H1 (cell line): Measurements from ENCODE around the gene RAB3D. TPM values are rescaled to one million over a fixed set of nuclear protein-coding genes. Genes with fewer than 3 reads are reported as not detected.
A peak's percentile ranks its signal among the peaks of the same experiment; 100 is the strongest.

Source experiments
- CTCF ChIA-PET: fragments of 300-600 bp; sonication (Branson Sonifier 250); formaldehyde crosslinking; loops from one replicate; lab custom pipeline; 2021; ENCODE audit not compliant: partially characterized antibody; lab: Charles Lee
- POLR2A ChIA-PET: fragments of 300-600 bp; sonication (Branson Sonifier 250); formaldehyde crosslinking; loops from one replicate; lab custom pipeline; 2021; ENCODE audit warnings: inconsistent platforms; ENCODE audit not compliant: partially characterized antibody; lab: Charles Lee
- DNase-seq, 2 experiments: peaks; one replicate each; pipeline versions ENCODE4 v3.0.0 to v3.0.0-alpha.2; 2010 to 2022; ENCODE audit warnings: low spot score in 2 of 2, low read depth in 1 of 2, mixed read lengths in 1 of 2
- FAIRE-seq: peaks from 2 replicates; lab custom pipeline; 2011; peaks lifted over from hg19 to GRCh38; lab: Jason Lieb, UNC
- H2AFZ ChIP-seq: 2 replicates; pipeline ENCODE4 v1.8.1; 2012; ENCODE audit warnings: low read length, inconsistent platforms
- H2AK5ac ChIP-seq: 2 replicates; pipeline ENCODE4 v1.6.1; 2013; ENCODE audit warnings: low read depth, low read length
- H2BK120ac ChIP-seq: replicated peaks from 2 replicates; pipeline ENCODE3; 2013; ENCODE audit warnings: low read depth, low read length, inconsistent platforms
- H2BK12ac ChIP-seq: 2 replicates; pipeline ENCODE4 v1.6.1; 2013; ENCODE audit warnings: low read depth, low read length
- H2BK15ac ChIP-seq: 2 replicates; pipeline ENCODE4 v1.6.1; 2013; ENCODE audit warnings: low read length
- H2BK20ac ChIP-seq: 2 replicates; pipeline ENCODE4 v1.6.1; 2013; ENCODE audit warnings: low read length
- H2BK5ac ChIP-seq: 2 replicates; pipeline ENCODE4 v1.6.1; 2013; ENCODE audit warnings: low read depth, low read length
- H3K14ac ChIP-seq: 2 replicates; pipeline ENCODE4 v1.6.1; 2013; ENCODE audit warnings: inconsistent platforms; ENCODE audit not compliant: insufficient read length
- H3K18ac ChIP-seq: 2 replicates; pipeline ENCODE4 v1.6.1; 2013; ENCODE audit warnings: low read length; ENCODE audit errors: extremely low read depth
- H3K23ac ChIP-seq: 2 replicates; pipeline ENCODE4 v1.6.1; 2013; ENCODE audit warnings: inconsistent platforms; ENCODE audit not compliant: insufficient read length
- H3K23me2 ChIP-seq: 2 replicates; pipeline ENCODE4 v1.6.1; 2013; ENCODE audit warnings: low read depth, low read length
- H3K27ac ChIP-seq: 2 replicates; pipeline ENCODE4 v1.6.1; 2011; ENCODE audit warnings: low read depth, low read length, inconsistent platforms
- H3K27me3 ChIP-seq, 4 experiments: replicated peaks in 1 of 4; 1 replicate in 1 of 4; 2 replicates in 3 of 4; pipeline versions ENCODE4 v1.6.1 to v1.8.1; 2011 to 2013; ENCODE audit warnings: low read length in 3 of 4, mild to moderate bottlenecking in 3 of 4, inconsistent platforms in 2 of 4, mixed read lengths in 2 of 4, moderate library complexity in 1 of 4; ENCODE audit not compliant: control insufficient read depth in 3 of 4, insufficient read depth in 3 of 4; ENCODE audit errors: extremely low read depth in 1 of 4
- H3K36me3 ChIP-seq, 4 experiments: 2 replicates each; pipeline versions ENCODE4 v1.6.1 to v1.8.1; 2011 to 2013; ENCODE audit warnings: mild to moderate bottlenecking in 4 of 4, low read length in 3 of 4, moderate library complexity in 2 of 4, control low read depth in 1 of 4, inconsistent platforms in 1 of 4; ENCODE audit not compliant: insufficient read depth in 4 of 4, control insufficient read depth in 2 of 4
- H3K4ac ChIP-seq: replicated peaks from 2 replicates; pipeline ENCODE3; 2013; ENCODE audit warnings: low read length, low read depth, mixed read lengths, inconsistent platforms; ENCODE audit not compliant: insufficient read length
- H3K4me1 ChIP-seq, 4 experiments: replicated peaks in 1 of 4; 1 replicate in 1 of 4; 2 replicates in 3 of 4; pipeline versions ENCODE4 v1.6.1 to v1.8.1; 2011 to 2013; ENCODE audit warnings: low read length in 3 of 4, inconsistent platforms in 2 of 4, mixed read lengths in 1 of 4; ENCODE audit not compliant: insufficient read depth in 4 of 4, control insufficient read depth in 3 of 4
- H3K4me2 ChIP-seq, 2 experiments: 2 replicates each; pipeline versions ENCODE4 v1.6.1 to v1.8.1; 2011 to 2013; ENCODE audit warnings: low read depth in 2 of 2, low read length in 2 of 2, control low read depth in 1 of 2, inconsistent platforms in 1 of 2, mild to moderate bottlenecking in 1 of 2; ENCODE audit not compliant: insufficient read depth in 1 of 2
- H3K4me3 ChIP-seq, 4 experiments: fragments of 200-600, 300-600 bp in 1 of 4; sonication (generic), shearing (Covaris generic), sonication (Bioruptor Twin) in 1 of 4; 2 replicates each; pipeline versions ENCODE4 v1.5.1 to v1.8.1; 2011 to 2016; ENCODE audit warnings: low read length in 4 of 4, low read depth in 3 of 4, control low read depth in 2 of 4, inconsistent platforms in 2 of 4, mild to moderate bottlenecking in 2 of 4, mixed read lengths in 1 of 4, moderate library complexity in 1 of 4; ENCODE audit not compliant: insufficient read depth in 2 of 4; ENCODE audit errors: extremely low read depth in 1 of 4
- H3K56ac ChIP-seq: replicated peaks from 2 replicates; pipeline ENCODE3; 2013; ENCODE audit warnings: low read depth, mild to moderate bottlenecking, mixed read lengths, low read length, inconsistent platforms; ENCODE audit not compliant: insufficient read length
- H3K79me1 ChIP-seq: 2 replicates; pipeline ENCODE4 v1.6.1; 2013; ENCODE audit warnings: low read depth, low read length, control low read depth
- H3K79me2 ChIP-seq, 2 experiments: 2 replicates each; pipeline versions ENCODE4 v1.6.1 to v1.8.1; 2012 to 2013; ENCODE audit warnings: low read length in 2 of 2, mild to moderate bottlenecking in 2 of 2, inconsistent platforms in 1 of 2; ENCODE audit not compliant: insufficient read depth in 2 of 2, control insufficient read depth in 1 of 2
- H3K9ac ChIP-seq, 4 experiments: replicated peaks in 1 of 4; 1 replicate in 1 of 4; 2 replicates in 3 of 4; pipeline versions ENCODE4 v1.6.1 to v1.8.1; 2011 to 2013; ENCODE audit warnings: low read depth in 3 of 4, low read length in 3 of 4, control low read depth in 2 of 4, mild to moderate bottlenecking in 2 of 4, moderate library complexity in 2 of 4, inconsistent platforms in 1 of 4; ENCODE audit errors: extremely low read depth in 1 of 4
- H3K9me3 ChIP-seq, 2 experiments: 2 replicates each; pipeline versions ENCODE4 v1.6.1 to v1.8.1; 2012 to 2013; ENCODE audit warnings: mild to moderate bottlenecking in 2 of 2, moderate library complexity in 2 of 2, control low read depth in 1 of 2, inconsistent platforms in 1 of 2, low read depth in 1 of 2, low read length in 1 of 2, mixed read lengths in 1 of 2; ENCODE audit not compliant: insufficient read depth in 2 of 2
- H4K20me1 ChIP-seq, 2 experiments: replicated peaks in 1 of 2; 2 replicates each; pipeline versions ENCODE3 to v1.8.1; 2011 to 2013; ENCODE audit warnings: inconsistent platforms in 2 of 2, low read length in 2 of 2, mild to moderate bottlenecking in 1 of 2; ENCODE audit not compliant: insufficient read depth in 2 of 2, control insufficient read depth in 1 of 2
- H4K5ac ChIP-seq: 2 replicates; pipeline ENCODE4 v1.6.1; 2013; ENCODE audit warnings: low read length, low read depth, mixed read lengths, inconsistent platforms; ENCODE audit not compliant: insufficient read length
- H4K8ac ChIP-seq: 2 replicates; pipeline ENCODE4 v1.8.0; 2013; ENCODE audit warnings: mild to moderate bottlenecking, moderate library complexity, low read length, inconsistent platforms; ENCODE audit not compliant: insufficient read depth; ENCODE audit errors: extremely low read depth
- H4K91ac ChIP-seq: replicated peaks from 2 replicates; pipeline ENCODE3; 2013; ENCODE audit warnings: low read length, mixed read lengths, inconsistent platforms; ENCODE audit not compliant: insufficient read length
- BCL11A ChIP-seq, 2 experiments: IDR thresholded peaks; one replicate each; pipeline ENCODE4 v1.6.1; 2011; ENCODE audit warnings: low read depth in 2 of 2, low read length in 2 of 2, mild to moderate bottlenecking in 2 of 2
- CBX5 ChIP-seq: fragments of 300-800, 300-1000 bp; sonication (generic); IDR thresholded peaks from 2 replicates; pipeline ENCODE4 v1.7.1; 2016; ENCODE audit warnings: antibody characterized with exemption, low read length, low read depth
- EGR1 ChIP-seq: IDR thresholded peaks from 2 replicates; pipeline ENCODE4 v1.6.1; 2011; ENCODE audit warnings: low read depth, low read length, borderline replicate concordance
- POU5F1 ChIP-seq: IDR thresholded peaks from 2 replicates; pipeline ENCODE4 v1.6.1; 2011; ENCODE audit warnings: low read depth, mild to moderate bottlenecking, low read length, moderate library complexity
- SAP30 ChIP-seq: fragments of 300-600 bp; sonication (generic); IDR thresholded peaks from 2 replicates; pipeline ENCODE4 v1.7.1; 2012; ENCODE audit warnings: low read length, moderate library complexity, mild to moderate bottlenecking, inconsistent platforms; ENCODE audit not compliant: insufficient read depth, insufficient replicate concordance
- WGBS, 2 experiments: shearing (Covaris generic) in 1 of 2; methylation state at CpG; one replicate each; pipeline versions ENCODE4 v1.1.6 to v1.1.7; 2013 to 2015; ENCODE audit warnings: low lambda C conversion rate in 2 of 2, mixed read lengths in 2 of 2, inconsistent platforms in 1 of 2, low coverage in 1 of 2, missing lambda C conversion rate in 1 of 2; ENCODE audit not compliant: insufficient replicate concordance in 2 of 2, insufficient coverage in 1 of 2, insufficient read length in 1 of 2; ENCODE audit errors: extremely low coverage in 1 of 2, missing lambda C conversion rate in 1 of 2; 5-methylcytosine and 5-hydroxymethylcytosine counted together
- polyA plus RNA-seq, 7 experiments: library from polyadenylated mRNA; depleted of rRNA in 3 of 7; stranded (reverse) in 5 of 7; unstranded in 2 of 7; fragments of >200 nt in 5 of 7; fragments of 200-250 nt in 2 of 7; gene quantifications; 1 replicate in 5 of 7; 2 replicates in 1 of 7; 4 replicates in 1 of 7; pipeline versions ENCODE4 v1.2.1 to v1.2.3, GENCODE V29; 2011 to 2013; ENCODE audit warnings: missing spikeins in 2 of 7, mixed read lengths in 2 of 7
- total RNA-seq: library from RNA; stranded (reverse); fragmentation: NEBNext Ultra II Directional; extraction: Animal tissue kit (Norgen Biotek cat#: 25700); gene quantifications from 2 replicates; pipeline ENCODE4 v1.2.1, GENCODE V29; 2021

Gene RAB3D
- total and polyA plus RNA-seq, 2 of the 8 experiments (the other 6 are each of a cell fraction or from before 2014, with no cell fraction given) = 17.8 to 23.8 TPM

DNA sequence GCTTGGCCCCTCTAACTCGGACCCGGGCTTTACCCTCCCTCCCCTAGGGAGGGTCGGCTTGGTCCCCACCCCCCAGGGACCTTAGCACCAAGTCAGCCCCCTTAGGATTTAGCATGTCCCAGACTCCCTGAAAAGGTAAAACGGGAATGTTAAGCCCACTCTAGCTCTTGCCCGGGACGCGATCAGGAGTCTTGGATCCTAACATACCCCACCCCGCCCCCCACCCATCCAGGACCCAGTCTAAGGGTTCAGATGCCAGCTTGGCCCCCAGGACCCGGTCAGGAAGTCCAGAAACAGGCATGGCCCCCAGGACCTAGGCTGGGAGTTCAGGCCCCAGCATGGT is 44.2 kb upstream of the RAB3D start:
- H2AFZ ChIP-seq = no peak overlapping the region

More for the DNA sequence above, 44.2 kb upstream of the RAB3D start:
- H2BK120ac ChIP-seq = no peak overlapping the region
- H2BK5ac ChIP-seq = no peak overlapping the region; the same call in 1 of the 2 replicates
- no peak overlapping the region for H4K8ac ChIP-seq
- H3K9me3 ChIP-seq = no peaks in the 10 kb centered on the region
- CTCF ChIA-PET = interaction anchor here (0.7 to 16.8 kb wide), 33 partner anchors 7 to 170 kb away, joined by 3 to 197 read pairs (median 6); partner anchors contain the start of genes CCDC159, CNN1, ODAD3 and PRKCSH
- H3K9ac ChIP-seq = peak overlapping the region in 1 of 4 experiments; percentile 35; a peak in 2 of 7 replicates
- DNase-seq (no peak), FAIRE-seq (no peak)
- H3K79me1 ChIP-seq = 0 out of 2 replicates have a peak, but pooled peaks cover 2% of the 10 kb centered on the region
- peak overlapping the region; percentile 68 for H3K14ac ChIP-seq
- peak overlapping the region; percentile 12 for H3K56ac ChIP-seq
- H4K91ac ChIP-seq = peak overlapping the region; percentile 1
- H3K4me2 ChIP-seq = peak overlapping the region; percentile 86 to 90
- H3K4me3 ChIP-seq = peak overlapping the region; percentile 60 to 78 (median 61)
- H3K27ac ChIP-seq = no peak overlapping the region
- H3K18ac ChIP-seq = no peak overlapping the region; the same call in 1 of the 2 replicates
- POLR2A ChIA-PET = interaction anchor here (0.7 to 4.7 kb wide), 24 partner anchors 8 to 99 kb away, joined by 3 to 48 read pairs (median 4); partner anchors contain the start of genes CCDC159, ELAVL3, RAB3D and RGL3
- no peaks in the 10 kb centered on the region for H3K79me2 ChIP-seq
- whole genome bisulfite sequencing, 2 experiments = 0% methylated on average over 7 of the region's 9 CpGs; no CpG with 5 or more reads in 1 of the 2 experiments
- 0 out of 2 replicates have a peak overlapping the region, but pooled peaks have one; percentile 16 for H2BK15ac ChIP-seq
- no peak overlapping the region for H3K4ac ChIP-seq
- no peaks in the 10 kb centered on the region for H3K36me3 ChIP-seq
- H3K23me2 ChIP-seq = peaks cover 24% of the 10 kb centered on the region
- peaks cover 0 to 11% (median 5%) of the 10 kb centered on the region in 4 experiments; a peak in 5 of 7 replicates for H3K4me1 ChIP-seq
- H2AK5ac ChIP-seq = no peak overlapping the region
- H3K27me3 ChIP-seq = no peaks in the 10 kb centered on the region
- TF ChIP-seq EGR1 (no peak), SAP30 (peak; percentile 23), CBX5 (no peak), BCL11A (IDR thresholded peaks at IDR 0.05; ENCODE audit: low read depth in 2 of 2, low read length in 2 of 2) (no peak), POU5F1 (no peak)
- H3K23ac ChIP-seq = no peak overlapping the region
- H2BK12ac ChIP-seq = no peak overlapping the region
- H4K20me1 ChIP-seq = peaks cover 2% of the 10 kb centered on the region in 2 experiments
- H4K5ac ChIP-seq = peak overlapping the region; percentile 42
- H2BK20ac ChIP-seq = no peak overlapping the region
